Hematopoietic multipotent progenitor cell treated with erythropoietin and hydrocortisone succinate and interleukin-3 and kit ligand, for 17 days (in vitro differentiated cells): ENCODE measurements around the gene NR3C1.
A peak's percentile ranks its signal among the peaks of the same experiment; 100 is the strongest.

Experiments
- DNase-seq: peaks from one replicate; pipeline ENCODE4 v3.0.0-alpha.2; 2015; ENCODE audit warnings: low spot score

The NR3C1 gene

DNA sequence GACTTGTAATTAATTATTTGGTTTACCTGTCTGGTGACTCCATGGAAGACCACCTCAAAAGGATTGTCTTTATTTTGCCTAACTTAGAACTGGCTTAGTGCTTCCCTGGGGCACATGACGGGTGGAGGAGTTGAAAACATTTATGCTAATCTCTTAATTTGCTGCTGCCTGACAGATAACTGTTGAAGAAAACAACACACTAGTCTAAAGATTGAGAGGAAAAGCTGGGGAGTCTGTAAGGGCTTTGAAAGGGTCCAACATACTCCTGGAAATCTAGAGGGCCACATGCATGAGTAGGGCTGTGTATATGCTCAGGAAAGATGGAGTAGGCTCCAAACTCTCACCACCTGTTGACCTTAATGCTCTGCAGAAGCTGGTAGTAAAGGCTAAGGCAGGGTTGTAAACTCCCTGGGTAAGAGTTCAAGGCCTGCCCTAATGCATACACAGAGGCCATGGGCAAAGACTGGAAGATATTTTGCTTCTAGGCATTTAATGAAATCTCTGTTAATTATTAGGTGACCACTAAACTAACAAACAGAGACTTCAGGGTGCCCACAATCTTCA is 40.7 kb downstream of the NR3C1 start:
- peak; percentile 83 for DNase-seq

DNA sequence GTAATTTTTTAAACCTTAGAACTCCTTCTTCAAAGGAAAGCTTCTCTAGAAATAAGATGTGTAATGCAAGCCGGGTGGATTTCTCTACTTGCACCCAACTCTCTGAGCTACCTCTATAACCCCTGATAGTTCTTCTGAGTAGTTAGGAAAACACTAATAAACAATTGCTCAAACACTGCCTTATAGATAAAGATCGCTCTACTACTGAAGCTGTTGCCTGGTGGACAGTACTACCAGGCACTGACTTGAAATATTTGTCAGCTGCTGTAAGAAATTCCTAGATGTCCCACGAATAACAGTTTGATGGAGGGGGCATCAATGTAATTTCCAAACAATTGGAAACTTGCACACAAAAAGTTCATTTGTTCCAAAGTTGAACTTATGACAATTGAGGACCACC is 42.0 kb downstream of the NR3C1 start:
- DNase-seq, result peak; percentile 68

- peak; percentile 78 for DNase-seq
Observed at GRCh38 chr5:143360755-143361154, 42.7 kb downstream of the NR3C1 start.

DNA sequence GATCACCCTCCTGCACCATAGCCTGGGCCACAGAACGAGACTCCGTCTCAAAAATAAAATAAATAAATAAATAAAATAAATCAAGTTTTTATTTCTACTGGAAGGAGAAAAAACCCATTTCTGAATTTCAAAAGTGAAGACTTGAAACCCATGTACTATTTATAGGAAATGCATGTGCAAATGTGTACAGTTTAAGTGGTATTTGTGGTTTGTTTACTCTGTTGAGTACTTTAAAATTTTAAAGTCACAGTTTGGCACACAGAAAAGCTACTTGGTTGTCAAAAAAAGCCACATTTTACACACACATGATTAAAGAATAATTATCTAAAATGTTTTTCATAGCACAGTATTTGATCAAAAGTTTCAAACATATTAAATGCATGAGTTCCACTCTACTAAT is 43.6 kb downstream of the NR3C1 start:
- DNase-seq, result peak; percentile 56

DNA sequence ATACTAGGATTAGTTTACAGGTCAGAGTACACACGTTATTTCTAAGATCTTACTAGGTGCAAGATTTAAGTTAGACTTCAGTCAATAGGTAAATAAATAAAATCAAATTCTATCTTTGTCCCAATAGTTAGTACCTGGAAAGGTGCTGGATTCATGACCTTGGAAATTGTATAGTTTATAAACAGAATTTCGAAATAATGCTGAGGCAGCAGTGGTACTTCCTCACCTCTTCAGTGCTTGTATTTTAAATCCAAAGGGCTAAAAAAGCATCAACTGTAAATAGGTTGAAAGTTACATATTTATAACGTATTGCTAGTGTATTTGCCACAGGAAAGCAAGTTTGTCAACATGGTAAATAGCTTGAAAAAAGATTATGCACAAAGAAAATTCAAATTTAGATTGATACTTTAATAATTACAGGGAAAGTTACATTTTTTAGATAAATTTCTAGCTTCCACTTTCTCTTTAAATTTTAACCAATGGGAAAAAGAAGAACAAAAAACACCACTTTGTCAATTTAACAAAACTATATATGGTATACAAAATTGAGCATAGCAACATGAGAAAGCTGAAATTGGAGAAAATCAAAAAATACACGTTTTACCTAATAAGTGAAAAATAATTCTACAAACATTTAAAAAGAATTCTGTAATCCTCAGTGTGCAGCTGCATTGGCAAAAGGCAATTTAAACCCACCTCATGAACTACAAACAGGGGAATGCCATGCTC is 46.5 kb downstream of the NR3C1 start:
- DNase-seq, result peak; percentile 47

GRCh38 chr5:143355710-143356109 is 47.8 kb downstream of the NR3C1 start:
- peak; percentile 99 for DNase-seq

DNA sequence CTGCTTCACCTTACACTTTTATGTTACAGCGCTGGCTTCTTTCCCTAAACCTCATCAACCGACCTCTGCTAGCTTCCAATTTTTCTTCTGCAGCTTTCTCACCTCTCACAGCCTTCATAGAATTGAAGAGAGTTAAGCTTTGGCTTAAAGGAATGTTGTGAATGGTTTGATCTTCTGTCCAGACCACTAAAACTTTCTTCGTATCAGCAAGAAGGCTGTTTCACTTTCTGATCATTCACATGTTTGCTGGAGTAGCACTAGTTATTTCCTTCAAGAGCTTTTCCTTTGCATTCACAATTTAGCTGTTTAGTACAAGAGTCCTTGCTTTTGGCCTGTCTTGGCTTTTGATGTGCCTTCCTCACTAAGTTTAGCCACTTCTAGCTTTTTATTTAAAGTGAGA is 49.5 kb downstream of the NR3C1 start:
- DNase-seq, result peak; percentile 68

GRCh38 chr5:143352691-143353090 is 50.8 kb downstream of the NR3C1 start:
- DNase-seq, result no peak

GRCh38 chr5:143350751-143351602 is 52.5 kb downstream of the NR3C1 start:
- peak; percentile 37 for DNase-seq

- no peak for DNase-seq
Observed at GRCh38 chr5:143350341-143350740, 53.1 kb downstream of the NR3C1 start.

- peak; percentile 66 for DNase-seq
Observed at GRCh38 chr5:143349177-143349576, 54.3 kb downstream of the NR3C1 start.

DNA sequence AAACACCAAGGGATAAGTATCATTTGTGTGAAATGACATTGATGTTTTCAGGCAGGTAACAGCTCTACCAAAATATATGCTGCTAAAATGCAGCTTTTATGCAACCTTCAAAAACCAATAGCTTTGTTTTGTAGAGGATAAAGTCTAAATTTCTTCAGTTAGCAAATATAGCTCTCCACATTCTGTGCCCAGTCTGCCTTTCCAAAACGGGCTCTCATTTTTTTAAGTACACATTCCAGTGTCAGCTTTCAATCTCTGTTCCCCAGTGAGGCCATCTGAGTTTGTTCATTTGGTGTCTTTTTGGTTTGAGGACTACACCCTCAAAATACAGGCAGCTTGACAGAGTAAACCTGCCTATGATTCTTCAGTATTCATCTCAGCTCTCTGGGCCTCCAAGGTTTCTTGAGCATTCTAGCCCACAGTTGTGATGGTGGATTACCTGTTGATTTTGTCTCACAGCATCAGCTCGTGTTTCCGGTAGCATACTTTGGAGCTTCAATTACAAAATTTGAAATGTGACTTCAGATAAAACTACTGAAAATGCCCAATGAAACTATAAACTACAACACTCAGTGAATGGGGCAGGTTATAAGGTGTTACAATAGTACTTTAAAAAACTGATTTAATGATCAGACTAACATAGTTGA is 55.7 kb downstream of the NR3C1 start:
- DNase-seq, result no peak

DNA sequence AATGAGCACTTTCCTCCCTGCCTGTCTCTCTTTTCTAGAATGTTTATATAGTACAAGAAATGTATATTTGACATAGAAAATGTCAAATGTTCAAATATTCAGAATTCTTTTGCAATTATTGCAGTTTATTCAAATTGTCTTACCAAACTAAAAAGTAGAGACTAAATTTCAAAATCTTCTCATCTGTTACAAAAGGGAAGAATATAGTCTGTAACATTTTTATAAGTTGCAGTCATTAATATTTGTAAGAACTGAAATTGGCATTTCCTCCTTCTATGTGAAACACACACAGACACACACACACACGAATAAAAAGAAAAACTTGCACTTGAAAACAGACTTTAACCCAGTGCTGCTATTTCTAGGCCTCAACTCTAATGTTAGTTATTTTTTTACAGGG is 56.4 kb downstream of the NR3C1 start:
- DNase-seq, result no peak

GRCh38 chr5:143345671-143346440 is 57.6 kb downstream of the NR3C1 start:
- no peak for DNase-seq

- peak; percentile 63 for DNase-seq
Observed at GRCh38 chr5:143343042-143343441, 60.4 kb downstream of the NR3C1 start.

DNA sequence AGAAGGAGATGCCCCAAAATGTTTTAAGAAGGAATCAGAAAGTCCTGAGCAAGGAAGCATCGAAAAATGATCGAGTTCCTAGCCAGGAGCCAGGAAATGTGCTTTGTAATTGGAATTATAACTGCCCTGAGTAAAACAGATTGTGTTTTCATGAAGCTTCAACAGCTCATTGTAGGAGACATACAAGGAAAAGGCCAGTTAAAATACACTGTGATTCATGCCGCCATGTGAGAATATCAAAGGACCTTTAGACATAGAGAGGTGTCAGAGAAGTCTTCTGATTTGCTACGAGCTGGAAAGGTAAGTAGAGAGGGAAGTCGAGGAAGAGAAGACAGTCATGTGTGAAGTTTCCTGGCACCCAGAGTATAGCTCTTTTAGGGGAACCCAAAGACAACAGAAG is 60.9 kb downstream of the NR3C1 start:
- peak; percentile 58 for DNase-seq

DNA sequence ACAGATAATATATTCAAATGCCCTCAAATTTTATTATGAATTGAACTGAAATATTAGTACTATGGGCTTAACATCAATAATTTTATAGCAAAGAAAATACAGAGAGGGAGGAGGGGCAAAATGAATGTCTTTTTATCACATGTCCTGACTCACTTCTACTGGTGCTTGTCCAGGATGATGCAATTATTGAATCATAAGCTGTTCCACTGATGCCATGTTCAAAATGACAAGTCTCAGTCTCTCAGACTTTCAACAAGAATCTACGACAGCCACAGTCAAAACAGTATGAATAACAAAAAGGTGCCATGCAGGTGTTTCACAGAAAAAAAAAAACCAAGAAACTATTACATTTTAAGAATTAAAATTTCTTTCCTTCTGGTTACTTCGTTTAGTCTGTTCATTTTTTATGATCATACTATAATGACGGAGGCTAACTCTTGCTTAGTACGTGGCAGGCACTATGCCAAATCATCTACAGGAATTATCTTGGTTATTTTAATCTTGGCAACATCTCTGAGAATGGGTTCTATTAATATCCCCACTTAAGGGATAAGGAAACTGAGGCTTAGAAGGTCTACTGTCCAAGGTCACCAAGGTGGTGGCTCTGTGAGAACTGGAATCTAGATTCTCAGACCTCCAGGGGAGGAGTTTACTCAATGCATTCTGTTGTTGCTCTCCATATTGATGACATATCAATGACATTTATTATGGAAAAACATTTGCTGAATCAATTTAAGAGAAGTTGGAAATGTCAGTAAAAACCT is 61.5 kb downstream of the NR3C1 start:
- DNase-seq, result peak; percentile 91

DNA sequence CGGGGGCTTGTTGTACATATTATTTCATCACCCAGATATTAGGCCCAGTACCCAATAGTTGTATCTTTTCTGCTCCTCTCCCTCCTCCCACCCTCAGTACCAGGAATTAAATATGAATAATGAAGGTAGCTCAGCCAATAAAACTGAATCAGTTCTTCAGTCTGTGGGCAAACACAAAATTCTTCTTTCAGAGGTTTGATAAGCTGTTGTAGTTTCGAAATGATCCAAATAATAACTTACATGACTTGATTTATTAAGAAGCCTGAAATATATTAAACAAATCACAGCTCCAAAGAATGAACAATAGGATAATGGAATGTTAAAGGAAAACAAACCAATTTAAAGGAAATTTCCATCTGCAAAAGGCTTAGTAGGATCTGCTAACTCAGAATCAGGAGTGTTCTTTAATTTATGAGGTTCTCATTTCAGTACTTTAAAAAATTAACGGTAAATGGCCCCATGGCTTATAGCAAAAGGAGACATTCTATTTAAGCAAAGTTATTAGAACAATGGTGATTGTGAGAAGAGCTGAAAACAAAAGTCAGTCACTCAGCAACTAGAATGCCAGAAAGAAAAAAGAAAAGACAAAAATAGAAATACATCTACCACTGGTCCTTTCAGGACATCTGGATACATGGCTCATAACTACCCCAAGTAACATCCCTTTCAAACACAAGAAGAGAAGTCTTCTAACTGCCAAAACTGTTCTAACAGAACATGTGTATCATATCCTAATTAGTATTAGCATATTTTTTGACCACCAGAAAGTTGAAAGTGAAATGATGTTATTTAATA is 62.4 kb downstream of the NR3C1 start:
- no peak for DNase-seq

- peak; percentile 40 for DNase-seq
Observed at GRCh38 chr5:143338658-143339366, 64.7 kb downstream of the NR3C1 start.
